Measurements from ENCODE around the gene SUCNR1. TPM values are rescaled to one million over a fixed set of nuclear protein-coding genes. Genes with fewer than 3 reads are reported as not detected.

SUCNR1 gene
- total and polyA plus RNA-seq, 2 of the 13 experiments (the other 11 are each of a cell fraction or from before 2014, with no cell fraction given), result 0.03 TPM; not detected in 1

- TF ChIP-seq SNAPC4 (CRISPR knock-in tag; IDR thresholded peaks at IDR 0.05) (no peak), CREM (IDR thresholded peaks at IDR 0.05) (no peak), CREM (CRISPR knock-in tag; IDR thresholded peaks at IDR 0.05) (no peak), ZFP1 (CRISPR knock-in tag; IDR thresholded peaks at IDR 0.05) (no peak), ZSCAN31 (CRISPR knock-in tag; IDR thresholded peaks at IDR 0.05; ENCODE audit: low read depth) (no peak), ZNF280B (CRISPR knock-in tag; IDR thresholded peaks at IDR 0.05; ENCODE audit: borderline replicate concordance) (no peak), DZIP1 (CRISPR knock-in tag; IDR thresholded peaks at IDR 0.05) (no peak), DRAP1 (CRISPR knock-in tag; IDR thresholded peaks at IDR 0.05) (no peak)
Measured at GRCh38 chr3:151908399-151908798, 35.0 kb downstream of the SUCNR1 start (continued).
